HepG2 (cell line): Measurements from ENCODE around the gene SDK2. TPM values are rescaled to one million over a fixed set of nuclear protein-coding genes. Genes with fewer than 3 reads are reported as not detected.

ENCODE experiments used
- ATAC-seq: fragments of 200-7000 bp; cut with Tn5 transposase; 3 replicates; pipeline ENCODE4 v1.9.1; 2020; ENCODE audit warnings: mild to moderate bottlenecking, moderate library complexity
- BruUV-seq: library from RNA; stranded (reverse); fragments of 400-500 nt; replicated peaks from 2 replicates; lab custom pipeline; 2021; lab: Mats Ljungman, UMichigan
- CTCF ChIA-PET: fragments of 300-600 bp; formaldehyde crosslinking; extraction: SDS; loops from one replicate; lab custom pipeline; 2021; ENCODE audit warnings: low total read pairs, inconsistent platforms, low intra/inter-chr PET ratio; lab: Yijun Ruan, JAX
- POLR2A ChIA-PET: fragments of 350-600 bp; sonication (Branson Sonifier 250); formaldehyde crosslinking; loops from one replicate; lab custom pipeline; 2020; ENCODE audit warnings: antibody characterized with exemption, inconsistent platforms; lab: Yijun Ruan, JAX
- DNase-seq: peaks from one replicate; pipeline ENCODE4 v3.0.0-alpha.2; 2015; ENCODE audit warnings: low spot score
- FAIRE-seq: peaks from 3 replicates; lab custom pipeline; 2011; peaks lifted over from hg19 to GRCh38; lab: Jason Lieb, UNC
- H2AFZ ChIP-seq: one replicate; pipeline ENCODE4 v1.6.1; 2011; ENCODE audit warnings: low read length, inconsistent platforms
- H3K27ac ChIP-seq: fragments of 300-600 bp; 3 replicates; pipeline ENCODE4 v1.8.0; 2011; ENCODE audit warnings: mixed run types, mild to moderate bottlenecking, mixed read lengths, low read length, inconsistent platforms; ENCODE audit not compliant: insufficient read depth; ENCODE audit errors: extremely low read length
- H3K27me3 ChIP-seq, 2 experiments: fragments of 200-600 bp in 1 of 2; 2 replicates in 1 of 2; 3 replicates in 1 of 2; pipeline versions ENCODE4 v1.6.0 to v1.8.0; 2011; ENCODE audit warnings: low read length in 2 of 2, mild to moderate bottlenecking in 2 of 2, moderate library complexity in 2 of 2, inconsistent platforms in 1 of 2; ENCODE audit not compliant: insufficient read depth in 2 of 2, control insufficient read depth in 1 of 2
- H3K36me3 ChIP-seq, 2 experiments: fragments of 200-600 bp in 1 of 2; replicated peaks in 1 of 2; 2 replicates in 1 of 2; 3 replicates in 1 of 2; pipeline versions ENCODE4 v1.5.1 to v1.8.0; 2011; ENCODE audit warnings: low read length in 2 of 2, inconsistent platforms in 1 of 2; ENCODE audit not compliant: insufficient read depth in 2 of 2, control insufficient read depth in 1 of 2
- H3K4me1 ChIP-seq: 2 replicates; pipeline ENCODE4 v1.5.1; 2012; ENCODE audit warnings: low read length, inconsistent platforms; ENCODE audit not compliant: insufficient read depth
- H3K4me2 ChIP-seq: 2 replicates; pipeline ENCODE4 v1.6.0; 2011; ENCODE audit warnings: low read depth, low read length, inconsistent platforms
- H3K4me3 ChIP-seq, 3 experiments: fragments of 200-600 bp in 1 of 3; sonication (generic), shearing (Covaris generic) in 1 of 3; replicated peaks in 1 of 3; 2 replicates each; pipeline ENCODE4 v1.5.1; 2011 to 2016; ENCODE audit warnings: low read length in 3 of 3, inconsistent platforms in 2 of 3, low read depth in 2 of 3, mild to moderate bottlenecking in 2 of 3, control low read depth in 1 of 3, mixed read lengths in 1 of 3; ENCODE audit not compliant: insufficient read depth in 1 of 3
- H3K79me2 ChIP-seq: one replicate; pipeline ENCODE4 v1.6.1; 2011; ENCODE audit warnings: low read length, inconsistent platforms; ENCODE audit not compliant: insufficient read depth
- H3K9ac ChIP-seq: 2 replicates; pipeline ENCODE4 v1.6.0; 2011; ENCODE audit warnings: mild to moderate bottlenecking, low read depth, low read length, inconsistent platforms; ENCODE audit not compliant: insufficient read depth
- H3K9me3 ChIP-seq: 2 replicates; pipeline ENCODE4 v1.5.1; 2012; ENCODE audit warnings: mild to moderate bottlenecking, low read length
- H4K20me1 ChIP-seq: 2 replicates; pipeline ENCODE4 v1.6.0; 2011; ENCODE audit warnings: inconsistent platforms, mild to moderate bottlenecking, low read length, moderate library complexity; ENCODE audit not compliant: insufficient read depth
- ATF1 ChIP-seq: IDR thresholded peaks from 2 replicates; pipeline ENCODE4 v1.6.1; 2016; ENCODE audit warnings: mild to moderate bottlenecking, control low read depth
- HDAC1 ChIP-seq: sonication (generic); formaldehyde crosslinking; IDR thresholded peaks from 2 replicates; pipeline ENCODE4 v1.5.1; 2020; ENCODE audit warnings: mild to moderate bottlenecking, missing genetic modification reagents
- KMT2A ChIP-seq: sonication (generic); formaldehyde crosslinking; IDR thresholded peaks from 2 replicates; pipeline ENCODE4 v1.4.0; 2020; ENCODE audit warnings: missing genetic modification reagents
- SALL1 ChIP-seq: sonication (generic); formaldehyde crosslinking; IDR thresholded peaks from 2 replicates; pipeline ENCODE4 v1.8.0; 2022; ENCODE audit warnings: mild to moderate bottlenecking, missing genetic modification reagents
- ZNF121 ChIP-seq: sonication (generic); formaldehyde crosslinking; IDR thresholded peaks from 2 replicates; pipeline ENCODE4 v1.5.0; 2020; ENCODE audit warnings: mild to moderate bottlenecking, missing genetic modification reagents
- ZNF18 ChIP-seq: sonication (generic); formaldehyde crosslinking; IDR thresholded peaks from 2 replicates; pipeline ENCODE4 v1.8.0; 2022; ENCODE audit warnings: mild to moderate bottlenecking, missing genetic modification reagents; ENCODE audit not compliant: insufficient replicate concordance
- WGBS: methylation state at CpG from one replicate; pipeline ENCODE4 v1.1.6; 2017; ENCODE audit warnings: low lambda C conversion rate; 5-methylcytosine and 5-hydroxymethylcytosine counted together
- in situ Hi-C: cut with HindIII; loops from 2 replicates; pipeline ENCODE4 v1.10.0; 2017; ENCODE audit warnings: low pct_unique_long_range_greater_than_20kb; ENCODE audit not compliant: extremely low pct_ligation_motif_present
- intact Hi-C: fragments of 100-400 bp; cut with micrococcal nuclease; formaldehyde crosslinking; loops from one replicate; pipeline ENCODE4 v1.10.0; 2022; ENCODE audit not compliant: unreplicated experiment
- polyA plus RNA-seq, 8 experiments: library from polyadenylated mRNA; depleted of rRNA in 3 of 8; stranded (reverse) in 7 of 8; unstranded in 1 of 8; fragments of >200 nt; fragmentation: Illumina TruSeq in 4 of 8; extraction: Trizol in 4 of 8; gene quantifications; 2 replicates each; pipeline versions ENCODE4 v1.2.1 to v1.2.3, GENCODE V29; 2011 to 2016; ENCODE audit warnings: low read depth in 4 of 8, missing spikeins in 1 of 8, mixed read lengths in 1 of 8; ENCODE audit not compliant: insufficient read depth in 1 of 8
- total RNA-seq, 5 experiments: library from RNA; depleted of rRNA; stranded (reverse); fragments of >200 nt; fragmentation: Illumina TruSeq; extraction: Trizol; gene quantifications; 2 replicates each; pipeline ENCODE4 v1.2.3, GENCODE V29; 2016; ENCODE audit warnings: low read depth in 1 of 5

Gene SDK2
- total and polyA plus RNA-seq, 2 of the 13 experiments (the other 11 are each of a cell fraction or from before 2014, with no cell fraction given) = not detected

DNA sequence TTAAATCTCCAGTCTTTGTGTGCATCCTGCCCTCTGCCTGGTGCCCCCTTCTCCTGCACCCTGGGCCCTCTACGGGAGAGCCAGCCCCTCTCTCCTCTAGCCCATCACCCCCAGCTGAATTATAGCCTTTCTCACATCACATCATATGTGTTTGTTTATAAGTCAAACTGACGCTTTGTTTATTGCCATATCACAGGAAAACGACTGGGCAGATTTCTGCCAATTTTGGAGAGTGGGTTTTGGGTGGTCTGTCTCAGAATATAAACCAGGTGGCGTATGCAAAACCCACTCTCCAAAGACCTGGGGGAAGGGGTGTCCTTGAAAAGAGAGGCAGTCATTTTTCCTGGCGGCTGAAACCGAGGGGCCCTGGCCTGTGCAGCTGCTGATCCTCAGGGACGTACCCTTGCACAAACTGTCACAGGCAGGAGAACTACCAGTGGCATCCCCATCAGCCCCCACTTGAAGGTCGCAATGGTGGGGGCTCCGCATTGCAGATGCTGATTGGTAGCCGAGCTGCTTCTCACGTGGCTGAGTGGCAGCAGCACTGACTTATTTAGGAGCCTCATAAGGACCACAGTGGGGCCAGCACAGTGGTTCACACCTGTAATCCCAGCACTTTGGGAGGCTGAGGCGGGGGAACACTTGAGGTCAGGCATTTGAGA, 297.6 kb downstream of the SDK2 start:
- intact Hi-C loops (no loop called here), in situ Hi-C loops (no loop called here)
- DNase-seq (no peak), FAIRE-seq (no peak), ATAC-seq (no peak)
- H3K27me3 ChIP-seq = peaks cover 24 to 92% of the 10 kb centered on the region in 2 experiments
- no peak overlapping the region for H3K27ac ChIP-seq
- H3K4me1 ChIP-seq = peaks cover 42% of the 10 kb centered on the region
- ChIA-PET POLR2A (no interaction called here), CTCF (no interaction called here)
- no peak overlapping the region for H3K4me3 ChIP-seq
- BruUV-seq = no TSS peak
- no peak overlapping the region for H3K9ac ChIP-seq
- WGBS = 19% methylated on average over 7 of the region's 12 CpGs
- H3K4me2 ChIP-seq = no peak overlapping the region
- TF ChIP-seq ZNF121 (CRISPR knock-in tag) = no peak
- no peak for TF ChIP-seq ATF1 (CRISPR knock-in tag)
- no peak for TF ChIP-seq KMT2A (CRISPR knock-in tag)
- TF ChIP-seq HDAC1 (CRISPR knock-in tag) = no peak
- no peak for TF ChIP-seq SALL1 (CRISPR knock-in tag)
- TF ChIP-seq ZNF18 (CRISPR knock-in tag) = no peak
- no peak overlapping the region for H2AFZ ChIP-seq
- no peaks in the 10 kb centered on the region for H3K9me3 ChIP-seq
- no peaks in the 10 kb centered on the region for H3K79me2 ChIP-seq
- H4K20me1 ChIP-seq = no peaks in the 10 kb centered on the region
- H3K36me3 ChIP-seq = no peaks in the 10 kb centered on the region
